CD4-positive, CD25-positive, alpha-beta regulatory T cell (primary cell): ENCODE results near the gene ING5. TPM values are rescaled to one million over a fixed set of nuclear protein-coding genes. Genes with fewer than 3 reads are reported as not detected.

Experiments
- ATAC-seq, 2 donors: fragments of 150-1000 bp; cut with Tn5 transposase; one replicate each; pipeline ENCODE4 v1.10.0; 2021; ENCODE audit warnings: low read depth in 2 of 2, moderate number of reproducible peaks in 2 of 2, moderate library complexity in 1 of 2
- DNase-seq, 3 donors: peaks; one replicate each; pipeline versions ENCODE4 v3.0.0 to v3.0.0-alpha.2; 2012 to 2022; ENCODE audit warnings: mixed read lengths in 1 of 3
- H3K27ac ChIP-seq: one replicate; pipeline ENCODE4 v1.7.0; 2013; ENCODE audit warnings: mild to moderate bottlenecking, low read length; ENCODE audit not compliant: insufficient read depth, poor library complexity, severe bottlenecking
- H3K27me3 ChIP-seq: one replicate; pipeline ENCODE4 v1.7.0; 2013; ENCODE audit warnings: low read length; ENCODE audit not compliant: control insufficient read depth, insufficient read depth
- H3K36me3 ChIP-seq: one replicate; pipeline ENCODE4 v1.7.0; 2013; ENCODE audit warnings: mild to moderate bottlenecking, low read length, moderate library complexity; ENCODE audit not compliant: control insufficient read depth, insufficient read depth
- H3K4me1 ChIP-seq: 2 replicates; pipeline ENCODE4 v1.7.0; 2013; ENCODE audit warnings: mild to moderate bottlenecking, low read length; ENCODE audit not compliant: insufficient read depth, control insufficient read depth, poor library complexity, severe bottlenecking
- H3K4me3 ChIP-seq: one replicate; pipeline ENCODE4 v1.7.0; 2013; ENCODE audit warnings: low read depth, mild to moderate bottlenecking, low read length, moderate library complexity
- H3K9me3 ChIP-seq, 2 experiments: 1 replicate in 1 of 2; 2 replicates in 1 of 2; pipeline ENCODE4 v1.7.0; 2013; ENCODE audit warnings: low read length in 2 of 2, mild to moderate bottlenecking in 1 of 2, moderate library complexity in 1 of 2; ENCODE audit not compliant: control insufficient read depth in 2 of 2
- H3K27ac Mint-ChIP-seq, 3 donors: one replicate each; pipeline ENCODE4 v1.8.0; 2020 to 2022; ENCODE audit warnings: mild to moderate bottlenecking in 3 of 3, mixed read lengths in 3 of 3, moderate library complexity in 2 of 3
- H3K27me3 Mint-ChIP-seq: one replicate; pipeline ENCODE4 v1.8.0; 2022; ENCODE audit warnings: mild to moderate bottlenecking, mixed read lengths
- H3K36me3 Mint-ChIP-seq: one replicate; pipeline ENCODE4 v1.8.0; 2020; ENCODE audit warnings: mixed read lengths
- H3K4me1 Mint-ChIP-seq, 4 donors: one replicate each; pipeline ENCODE4 v1.8.0; 2020 to 2022; ENCODE audit warnings: mixed read lengths in 4 of 4, mild to moderate bottlenecking in 1 of 4
- H3K4me3 Mint-ChIP-seq, 4 donors: one replicate each; pipeline ENCODE4 v1.8.0; 2020 to 2022; ENCODE audit warnings: mild to moderate bottlenecking in 4 of 4, mixed read lengths in 4 of 4, moderate library complexity in 3 of 4
- H3K9me3 Mint-ChIP-seq, 7 donors: one replicate each; pipeline ENCODE4 v1.8.0; 2020 to 2022; ENCODE audit warnings: mixed read lengths in 7 of 7, mild to moderate bottlenecking in 3 of 7, moderate library complexity in 2 of 7
- polyA plus RNA-seq, 4 donors: library from polyadenylated mRNA; unstranded; fragments of 300-500 nt; fragmentation: Illumina TruSeq; gene quantifications; one replicate each; pipeline ENCODE4 v1.2.3, GENCODE V29; 2021
- total RNA-seq: library from RNA; stranded (reverse); gene quantifications from one replicate; pipeline ENCODE4 v1.2.3, GENCODE V29; 2022

Gene ING5
- total and polyA plus RNA-seq, 5 donors from 2014 or later, result 16.7 to 64.8 (median 21.4) TPM

DNA sequence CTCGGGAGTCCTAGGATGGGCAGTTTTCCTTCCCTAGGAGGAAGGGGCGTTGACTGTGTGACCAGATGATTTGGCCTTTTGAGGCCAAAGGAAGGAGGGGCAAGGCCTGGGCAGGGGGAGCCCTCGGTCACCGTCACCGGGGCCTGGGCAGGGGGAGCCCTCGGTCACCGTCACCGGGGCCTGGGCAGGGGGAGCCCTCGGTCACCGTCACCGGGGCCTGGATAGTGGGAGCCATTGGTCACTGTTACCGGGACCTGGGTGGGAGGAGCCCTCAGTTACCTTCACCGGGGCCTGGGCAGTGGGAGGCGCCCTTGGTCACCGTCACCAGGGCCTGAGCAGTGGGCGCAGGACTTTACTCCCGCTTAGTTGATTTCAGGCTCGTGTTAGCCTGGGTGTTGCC, 49.9 kb downstream of the ING5 start:
- Histone ChIP-seq H3K4me1 (no peaks in the 10 kb centered on the region), H3K27ac (no peak overlapping the region), H3K36me3 (peaks cover 9% of the 10 kb centered on the region), H3K9me3 (no peaks in the 10 kb centered on the region), H3K27me3 (no peaks in the 10 kb centered on the region), H3K4me3 (no peak overlapping the region)
- Mint-ChIP-seq H3K4me1 (peaks cover 0 to 2% (median 0%) of the 10 kb centered on the region in 4 donors), H3K9me3 (peaks cover 0 to 1% (median 0%) of the 10 kb centered on the region in 7 donors), H3K4me3 (no peak overlapping the region), H3K36me3 (peaks cover 15% of the 10 kb centered on the region), H3K27ac (no peak overlapping the region), H3K27me3 (no peaks in the 10 kb centered on the region)
- ATAC-seq (no peak), DNase-seq (no peak)

DNA sequence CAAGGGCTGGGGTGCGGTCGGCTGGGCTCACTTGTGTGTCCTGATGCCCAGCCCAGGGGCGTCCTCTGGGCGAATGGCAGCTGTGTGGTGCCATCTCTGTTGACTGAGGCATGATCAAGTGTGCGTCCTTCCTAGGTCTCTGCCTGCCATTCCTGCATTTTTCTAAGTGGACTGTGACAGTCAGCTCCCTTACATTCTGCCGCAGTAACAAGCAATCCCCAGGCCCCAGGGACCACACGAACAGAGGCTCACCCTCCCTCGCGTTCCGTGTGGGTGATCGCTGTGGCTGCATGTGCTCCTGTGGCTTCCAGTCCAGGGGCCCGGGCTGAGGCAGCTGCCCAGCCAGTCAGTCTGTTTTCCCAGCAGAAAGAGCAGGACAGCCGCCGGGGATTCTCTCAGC, 50.4 kb downstream of the ING5 start:
- Histone ChIP-seq H3K27me3 (no peaks in the 10 kb centered on the region), H3K4me3 (no peak overlapping the region), H3K9me3 (no peaks in the 10 kb centered on the region), H3K4me1 (no peaks in the 10 kb centered on the region), H3K27ac (no peak overlapping the region), H3K36me3 (peaks cover 9% of the 10 kb centered on the region)
- H3K36me3 Mint-ChIP-seq, result peaks cover 11% of the 10 kb centered on the region
- no peak overlapping the region for H3K27ac Mint-ChIP-seq
- no peaks in the 10 kb centered on the region for H3K27me3 Mint-ChIP-seq
- H3K4me3 Mint-ChIP-seq, result no peak overlapping the region
- ATAC-seq (no peak), DNase-seq (no peak)
- H3K9me3 Mint-ChIP-seq, result peaks cover 0 to 1% (median 0%) of the 10 kb centered on the region in 7 donors
- H3K4me1 Mint-ChIP-seq, result peaks cover 0 to 2% (median 0%) of the 10 kb centered on the region in 4 donors

GRCh38 chr2:241752689-241753276, 50.9 kb downstream of the ING5 start:
- no peaks in the 10 kb centered on the region for H3K27me3 ChIP-seq
- Mint-ChIP-seq H3K9me3 (peaks cover 0 to 1% (median 0%) of the 10 kb centered on the region in 7 donors), H3K27me3 (no peaks in the 10 kb centered on the region), H3K4me3 (no peak overlapping the region), H3K27ac (no peak overlapping the region), H3K4me1 (peaks cover 0 to 2% (median 0%) of the 10 kb centered on the region in 4 donors), H3K36me3 (peaks cover 9% of the 10 kb centered on the region)
- no peaks in the 10 kb centered on the region for H3K4me1 ChIP-seq
- DNase-seq (no peak), ATAC-seq (no peak)
- H3K4me3 ChIP-seq, result no peak overlapping the region
- no peaks in the 10 kb centered on the region for H3K9me3 ChIP-seq
- H3K36me3 ChIP-seq, result peaks cover 9% of the 10 kb centered on the region
- H3K27ac ChIP-seq, result no peak overlapping the region

GRCh38 chr2:241753493-241753892, 51.7 kb downstream of the ING5 start:
- Histone ChIP-seq H3K27ac (no peak overlapping the region), H3K4me3 (no peak overlapping the region), H3K4me1 (no peaks in the 10 kb centered on the region), H3K36me3 (peaks cover 9% of the 10 kb centered on the region), H3K27me3 (no peaks in the 10 kb centered on the region), H3K9me3 (no peaks in the 10 kb centered on the region)
- peaks cover 0 to 2% (median 0%) of the 10 kb centered on the region in 4 donors for H3K4me1 Mint-ChIP-seq
- peak overlapping the region in 1 of 3 donors; percentile 46 for H3K27ac Mint-ChIP-seq
- H3K9me3 Mint-ChIP-seq, result peaks cover 0 to 1% (median 0%) of the 10 kb centered on the region in 7 donors
- no peaks in the 10 kb centered on the region for H3K27me3 Mint-ChIP-seq
- ATAC-seq (no peak), DNase-seq (no peak)
- H3K4me3 Mint-ChIP-seq, result no peak overlapping the region
- peaks cover 9% of the 10 kb centered on the region for H3K36me3 Mint-ChIP-seq

GRCh38 chr2:241754042-241754441, 52.2 kb downstream of the ING5 start:
- peaks cover 0 to 2% (median 0%) of the 10 kb centered on the region in 4 donors for H3K4me1 Mint-ChIP-seq
- Histone ChIP-seq H3K27ac (no peak overlapping the region), H3K4me1 (no peaks in the 10 kb centered on the region), H3K36me3 (peaks cover 9% of the 10 kb centered on the region), H3K9me3 (no peaks in the 10 kb centered on the region), H3K4me3 (no peak overlapping the region), H3K27me3 (no peaks in the 10 kb centered on the region)
- ATAC-seq, result no peak
- H3K4me3 Mint-ChIP-seq, result no peak overlapping the region
- peaks cover 0 to 1% (median 0%) of the 10 kb centered on the region in 7 donors for H3K9me3 Mint-ChIP-seq
- no peak for DNase-seq
- peaks cover 12% of the 10 kb centered on the region for H3K36me3 Mint-ChIP-seq
- peak overlapping the region in 1 of 3 donors; percentile 46 for H3K27ac Mint-ChIP-seq
- no peaks in the 10 kb centered on the region for H3K27me3 Mint-ChIP-seq

DNA sequence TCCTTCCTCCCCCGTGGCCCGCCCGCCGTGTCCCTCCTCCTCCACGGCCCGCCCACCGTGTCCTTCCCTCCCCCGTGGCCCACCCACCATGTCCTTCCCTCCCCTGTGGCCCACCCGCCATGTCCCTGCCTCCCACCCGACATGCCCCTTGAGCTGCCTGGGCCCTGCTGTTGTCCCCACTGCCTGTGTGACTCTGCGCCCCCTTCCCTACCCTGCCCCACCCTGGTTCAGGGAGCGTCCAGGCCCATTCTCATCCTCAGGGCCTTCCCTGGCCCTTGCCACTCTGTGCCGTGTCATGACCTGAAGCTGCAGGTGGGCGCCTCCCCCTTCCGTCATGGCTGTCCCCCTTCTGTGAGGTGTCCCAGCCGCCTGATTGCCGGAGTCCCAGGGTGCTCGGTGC, 53.3 kb downstream of the ING5 start:
- Histone ChIP-seq H3K27ac (no peak overlapping the region), H3K9me3 (peaks cover 0 to under 1% of the 10 kb centered on the region in 2 experiments), H3K36me3 (peaks cover 9% of the 10 kb centered on the region), H3K27me3 (no peaks in the 10 kb centered on the region), H3K4me1 (no peaks in the 10 kb centered on the region), H3K4me3 (no peak overlapping the region)
- Mint-ChIP-seq H3K4me3 (no peak overlapping the region), H3K27me3 (no peaks in the 10 kb centered on the region), H3K36me3 (peaks cover 17% of the 10 kb centered on the region), H3K27ac (no peak overlapping the region), H3K4me1 (no peaks in the 10 kb centered on the region), H3K9me3 (no peaks in the 10 kb centered on the region)
- DNase-seq, result no peak
- ATAC-seq, result no peak

DNA sequence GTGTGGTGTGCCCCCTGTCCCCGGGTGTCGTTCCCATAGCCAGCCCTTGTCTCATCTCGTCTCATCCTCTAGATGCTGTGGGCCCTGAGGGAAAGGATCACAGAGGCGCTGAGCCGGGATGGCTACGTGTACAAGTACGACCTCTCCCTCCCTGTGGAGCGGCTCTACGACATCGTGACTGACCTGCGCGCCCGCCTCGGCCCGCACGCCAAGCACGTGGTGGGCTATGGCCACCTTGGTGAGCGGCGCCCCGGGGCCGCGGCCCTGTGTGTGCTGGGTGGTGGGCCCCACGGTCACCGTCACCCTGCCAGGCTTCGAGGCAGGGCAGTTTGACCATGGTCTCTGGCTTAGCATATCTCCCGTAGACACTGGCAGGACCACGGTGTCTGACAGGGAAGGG, 53.9 kb downstream of the ING5 start:
- Mint-ChIP-seq H3K36me3 (peaks cover 19% of the 10 kb centered on the region), H3K27me3 (no peaks in the 10 kb centered on the region), H3K4me3 (no peak overlapping the region), H3K4me1 (peaks cover 0 to 1% (median 0%) of the 10 kb centered on the region in 4 donors), H3K27ac (no peak overlapping the region), H3K9me3 (peaks cover 0 to 2% (median 0%) of the 10 kb centered on the region in 7 donors)
- no peak for ATAC-seq
- no peak overlapping the region for H3K27ac ChIP-seq
- no peaks in the 10 kb centered on the region for H3K4me1 ChIP-seq
- peaks cover 0 to 5% of the 10 kb centered on the region in 2 experiments for H3K9me3 ChIP-seq
- no peaks in the 10 kb centered on the region for H3K27me3 ChIP-seq
- H3K36me3 ChIP-seq, result peaks cover 9% of the 10 kb centered on the region
- no peak for DNase-seq
- H3K4me3 ChIP-seq, result no peak overlapping the region
